Breast epithelium (tissue), 4 donors: ENCODE results near the gene FAM20C. TPM values are rescaled to one million over a fixed set of nuclear protein-coding genes. Genes with fewer than 3 reads are reported as not detected.

Experiments used
- DNase-seq, 2 donors: peaks; one replicate each; pipeline ENCODE4 v3.0.0-alpha.2; 2019; ENCODE audit warnings: low spot score in 2 of 2
- H3K27ac ChIP-seq, 2 donors: fragments of 200-600 bp; sonication (generic) in 1 of 2; one replicate each; pipeline ENCODE4 v1.5.1; 2016 to 2019; ENCODE audit warnings: mild to moderate bottlenecking in 1 of 2
- H3K27me3 ChIP-seq, 2 donors: fragments of 200-600 bp; sonication (generic) in 1 of 2; one replicate each; pipeline versions ENCODE4 v1.5.1 to v1.6.0; 2017 to 2019; ENCODE audit warnings: control low read depth in 1 of 2, mild to moderate bottlenecking in 1 of 2
- H3K36me3 ChIP-seq: fragments of 200-600 bp; one replicate; pipeline ENCODE4 v1.5.1; 2019
- H3K4me1 ChIP-seq, 2 donors: fragments of 200-600 bp; sonication (generic); one replicate each; pipeline ENCODE4 v1.5.1; 2016 to 2019; ENCODE audit warnings: control low read depth in 1 of 2
- H3K4me3 ChIP-seq, 3 donors: fragments of 200-600 bp; sonication (generic); 1 replicate in 2 of 3; 2 replicates in 1 of 3; pipeline ENCODE4 v1.5.1; 2016 to 2019; ENCODE audit warnings: mild to moderate bottlenecking in 3 of 3, moderate library complexity in 2 of 3
- H3K9me3 ChIP-seq, 2 donors: fragments of 200-600 bp; sonication (generic) in 1 of 2; one replicate each; pipeline ENCODE4 v1.5.1; 2016 to 2019; ENCODE audit warnings: control low read depth in 1 of 2
- POLR2A ChIP-seq: fragments of 450-650 bp; IDR thresholded peaks from one replicate; pipeline ENCODE4 v1.6.1; 2016; ENCODE audit warnings: antibody characterized with exemption, mild to moderate bottlenecking, moderate library complexity
- POLR2AphosphoS5 ChIP-seq, 3 donors: sonication (generic); formaldehyde crosslinking; IDR thresholded peaks; one replicate each; pipeline ENCODE4 v1.6.1; 2017; ENCODE audit warnings: antibody characterized with exemption in 3 of 3
- intact Hi-C: fragments of 100-400 bp; cut with DNase I; formaldehyde crosslinking; loops from one replicate; pipeline ENCODE4 v1.15.1; 2023; ENCODE audit warnings: low total_unique reads
- total RNA-seq, 3 donors: library from RNA; depleted of rRNA; stranded (reverse); fragments of >200 nt; gene quantifications; one replicate each; pipeline ENCODE4 v1.1.0, GENCODE V29; 2016
- TF ChIP-seq, protein P1 (sequence below), 3 donors: fragments of 450-650 bp; IDR thresholded peaks; one replicate each; pipeline ENCODE4 v1.5.1; 2016 to 2017; ENCODE audit warnings: antibody characterized with exemption in 3 of 3, mild to moderate bottlenecking in 3 of 3, moderate library complexity in 3 of 3

Gene FAM20C
- total RNA-seq, 3 donors from 2014 or later: 30.7 to 73.7 (median 71.0) TPM

DNA sequence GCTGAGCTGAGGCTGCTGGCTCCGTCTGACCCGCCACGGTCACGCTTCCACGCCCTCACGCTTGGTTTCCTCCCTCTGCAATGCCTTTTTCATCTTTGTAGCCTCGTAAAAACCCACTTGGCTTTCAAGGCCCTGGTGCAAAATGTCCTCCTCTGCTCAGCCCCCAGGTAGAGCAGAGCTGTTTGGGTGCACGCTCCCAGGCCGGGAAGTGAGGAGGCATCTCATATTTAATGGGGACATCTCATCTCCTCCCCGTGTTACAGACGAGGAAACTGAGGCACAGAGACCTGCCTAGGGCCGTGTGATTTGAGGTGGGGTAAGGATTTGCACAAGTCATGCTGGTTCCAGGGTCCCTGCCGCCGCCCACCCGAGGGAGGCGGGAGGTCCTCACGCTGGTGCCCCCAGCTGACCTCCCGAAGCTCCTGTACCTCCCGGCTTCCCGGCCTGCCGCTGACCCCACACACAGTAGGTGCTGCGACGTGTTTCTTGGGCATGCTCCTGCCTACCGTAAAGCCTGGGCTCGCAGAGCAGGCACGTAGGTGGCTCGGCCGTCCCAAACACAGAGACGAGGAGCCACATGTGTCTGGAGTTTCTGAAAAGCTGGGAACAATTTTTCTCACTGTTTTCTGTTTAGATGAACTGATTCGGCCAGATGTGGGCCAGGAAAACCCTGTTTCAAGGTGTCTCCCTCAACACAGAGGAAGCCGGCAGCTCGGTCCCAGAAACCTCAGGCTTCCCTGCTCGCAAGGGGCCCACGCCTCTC lies 109.1 kb downstream of the FAM20C start:
- Histone ChIP-seq H3K27ac (no peak overlapping the region), H3K4me1 (no peaks in the 10 kb centered on the region), H3K4me3 (no peak overlapping the region), H3K36me3 (no peaks in the 10 kb centered on the region), H3K9me3 (no peaks in the 10 kb centered on the region), H3K27me3 (no peaks in the 10 kb centered on the region)
- peak in 1 of 2 donors; percentile 25 for DNase-seq
- TF ChIP-seq, protein P1, sequence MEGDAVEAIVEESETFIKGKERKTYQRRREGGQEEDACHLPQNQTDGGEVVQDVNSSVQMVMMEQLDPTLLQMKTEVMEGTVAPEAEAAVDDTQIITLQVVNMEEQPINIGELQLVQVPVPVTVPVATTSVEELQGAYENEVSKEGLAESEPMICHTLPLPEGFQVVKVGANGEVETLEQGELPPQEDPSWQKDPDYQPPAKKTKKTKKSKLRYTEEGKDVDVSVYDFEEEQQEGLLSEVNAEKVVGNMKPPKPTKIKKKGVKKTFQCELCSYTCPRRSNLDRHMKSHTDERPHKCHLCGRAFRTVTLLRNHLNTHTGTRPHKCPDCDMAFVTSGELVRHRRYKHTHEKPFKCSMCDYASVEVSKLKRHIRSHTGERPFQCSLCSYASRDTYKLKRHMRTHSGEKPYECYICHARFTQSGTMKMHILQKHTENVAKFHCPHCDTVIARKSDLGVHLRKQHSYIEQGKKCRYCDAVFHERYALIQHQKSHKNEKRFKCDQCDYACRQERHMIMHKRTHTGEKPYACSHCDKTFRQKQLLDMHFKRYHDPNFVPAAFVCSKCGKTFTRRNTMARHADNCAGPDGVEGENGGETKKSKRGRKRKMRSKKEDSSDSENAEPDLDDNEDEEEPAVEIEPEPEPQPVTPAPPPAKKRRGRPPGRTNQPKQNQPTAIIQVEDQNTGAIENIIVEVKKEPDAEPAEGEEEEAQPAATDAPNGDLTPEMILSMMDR (IDR thresholded peaks at IDR 0.05): no peak
- TF ChIP-seq POLR2AphosphoS5 (IDR thresholded peaks at IDR 0.05) (no peak), POLR2A (no peak)
- intact Hi-C loops: no loop called here

GRCh38 chr7:302054-302992 lies 110.0 kb downstream of the FAM20C start:
- Histone ChIP-seq H3K27me3 (no peaks in the 10 kb centered on the region), H3K9me3 (no peaks in the 10 kb centered on the region), H3K27ac (no peak overlapping the region), H3K4me1 (no peaks in the 10 kb centered on the region), H3K4me3 (no peak overlapping the region), H3K36me3 (no peaks in the 10 kb centered on the region)
- intact Hi-C loops: no loop called here
- TF ChIP-seq POLR2A: no peak
- no peak for TF ChIP-seq POLR2AphosphoS5 (IDR thresholded peaks at IDR 0.05)
- TF ChIP-seq, protein P1 (IDR thresholded peaks at IDR 0.05): no peak
- DNase-seq: peak in 1 of 2 donors; percentile 41

DNA sequence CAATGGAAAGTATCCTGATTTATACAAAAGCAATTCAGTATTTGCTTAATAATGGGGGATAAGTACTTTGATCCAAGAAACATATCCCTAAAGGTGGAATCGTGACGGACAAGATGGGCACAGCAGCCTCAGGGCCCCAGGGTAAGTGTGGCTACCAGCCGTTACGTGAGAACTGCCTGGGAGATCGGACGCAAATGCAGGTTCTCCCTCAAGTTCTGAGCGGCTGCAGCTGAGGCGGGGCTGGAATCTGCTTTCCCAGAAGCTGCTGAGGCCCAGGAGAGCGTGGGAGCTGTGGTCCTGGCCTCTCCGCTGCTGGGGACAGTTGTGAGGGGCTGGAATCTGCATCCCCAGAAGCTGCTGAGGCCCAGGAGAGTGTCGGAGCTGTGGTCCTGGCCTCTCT lies 111.1 kb downstream of the FAM20C start:
- Histone ChIP-seq H3K27me3 (no peaks in the 10 kb centered on the region), H3K4me1 (no peaks in the 10 kb centered on the region), H3K9me3 (no peaks in the 10 kb centered on the region), H3K4me3 (no peak overlapping the region), H3K36me3 (no peaks in the 10 kb centered on the region), H3K27ac (no peak overlapping the region)
- DNase-seq: peak in 1 of 2 donors; percentile 14
- no peak for TF ChIP-seq POLR2AphosphoS5 (IDR thresholded peaks at IDR 0.05)
- TF ChIP-seq POLR2A: no peak
- TF ChIP-seq, protein P1 (IDR thresholded peaks at IDR 0.05): no peak
- intact Hi-C loops: no loop called here

GRCh38 chr7:303884-304573 lies 111.7 kb downstream of the FAM20C start:
- no peak overlapping the region for H3K4me3 ChIP-seq
- H3K9me3 ChIP-seq: no peaks in the 10 kb centered on the region
- H3K27ac ChIP-seq: no peak overlapping the region
- intact Hi-C loops: no loop called here
- no peaks in the 10 kb centered on the region for H3K27me3 ChIP-seq
- DNase-seq: no peak
- H3K4me1 ChIP-seq: no peaks in the 10 kb centered on the region
- no peaks in the 10 kb centered on the region for H3K36me3 ChIP-seq
- no peak for TF ChIP-seq POLR2AphosphoS5 (IDR thresholded peaks at IDR 0.05)
- TF ChIP-seq POLR2A: no peak
- TF ChIP-seq, protein P1 (IDR thresholded peaks at IDR 0.05): no peak
